A549 (cell line): ENCODE results near the gene FBXO3. TPM values are rescaled to one million over a fixed set of nuclear protein-coding genes. Genes with fewer than 3 reads are reported as not detected.

Experiments used
- BCL3 ChIP-seq: fragments of >200 bp; sonication (Bioruptor Twin); formaldehyde crosslinking; IDR thresholded peaks from 3 replicates; pipeline ENCODE4 v1.6.1; 2016
- CBX8 ChIP-seq: fragments of 200-600 bp; sonication (generic); IDR thresholded peaks from 2 replicates; pipeline ENCODE4 v1.6.1; 2016
- CEBPB ChIP-seq, 2 experiments: fragments of >200 bp in 1 of 2; sonication (Bioruptor Twin) in 1 of 2; formaldehyde crosslinking in 1 of 2; IDR thresholded peaks; 2 replicates each; pipeline ENCODE4 v1.6.1; 2012 to 2016
- CHD4 ChIP-seq: fragments of 200-600 bp; sonication (generic); IDR thresholded peaks from 2 replicates; pipeline ENCODE4 v1.6.1; 2016; ENCODE audit warnings: antibody characterized with exemption, mild to moderate bottlenecking, borderline replicate concordance
- CTCF ChIP-seq: fragments of >200 bp; sonication (Bioruptor Twin); formaldehyde crosslinking; IDR thresholded peaks from 3 replicates; pipeline ENCODE4 v1.5.1; 2016
- E2F6 ChIP-seq: IDR thresholded peaks from 2 replicates; pipeline ENCODE4 v1.6.1; 2012; ENCODE audit warnings: low read depth, borderline replicate concordance
- EHF ChIP-seq: fragments of 250-450 bp; sonication (Bioruptor Pico); IDR thresholded peaks from 2 replicates; pipeline ENCODE4 v1.5.0; 2020; ENCODE audit warnings: mild to moderate bottlenecking
- ELK1 ChIP-seq: fragments of 150-350 bp; IDR thresholded peaks from 2 replicates; pipeline ENCODE4 v1.6.1; 2014; ENCODE audit warnings: low read depth, mild to moderate bottlenecking, low read length
- ESRRA ChIP-seq: fragments of 150-350 bp; IDR thresholded peaks from 2 replicates; pipeline ENCODE4 v1.6.1; 2014; ENCODE audit warnings: mild to moderate bottlenecking, low read length, borderline replicate concordance
- FOSL2 ChIP-seq, 2 experiments: fragments of 450-650 bp in 1 of 2; fragments of >200 bp in 1 of 2; sonication (Bioruptor Twin) in 1 of 2; formaldehyde crosslinking; IDR thresholded peaks; 2 replicates each; pipeline versions ENCODE4 v1.5.0 to v1.6.1; 2016 to 2020; ENCODE audit warnings: mild to moderate bottlenecking in 1 of 2, moderate library complexity in 1 of 2
- FOXS1 ChIP-seq: fragments of 250-450 bp; sonication (Bioruptor Pico); IDR thresholded peaks from 2 replicates; pipeline ENCODE4 v1.5.0; 2020; ENCODE audit warnings: mild to moderate bottlenecking, moderate library complexity
- GATA3 ChIP-seq: IDR thresholded peaks from 2 replicates; pipeline ENCODE4 v1.6.1; 2012; ENCODE audit warnings: borderline replicate concordance
- HES2 ChIP-seq: fragments of >200 bp; sonication (Bioruptor Twin); formaldehyde crosslinking; IDR thresholded peaks from 2 replicates; pipeline ENCODE4 v1.6.1; 2016
- HEYL ChIP-seq: fragments of 250-450 bp; sonication (Bioruptor Pico); IDR thresholded peaks from 2 replicates; pipeline ENCODE4 v1.8.0; 2021; ENCODE audit warnings: mild to moderate bottlenecking, moderate library complexity
- HMGXB4 ChIP-seq: fragments of 250-450 bp; sonication (Bioruptor Pico); IDR thresholded peaks from 2 replicates; pipeline ENCODE4 v1.5.0; 2021; ENCODE audit warnings: mild to moderate bottlenecking, moderate library complexity, borderline replicate concordance
- HOXA7 ChIP-seq: fragments of 250-450 bp; sonication (Bioruptor Pico); IDR thresholded peaks from 2 replicates; pipeline ENCODE4 v1.5.0; 2020; ENCODE audit warnings: mild to moderate bottlenecking, moderate library complexity
- HOXB5 ChIP-seq: fragments of 250-450 bp; sonication (Bioruptor Pico); IDR thresholded peaks from 2 replicates; pipeline ENCODE4 v1.5.0; 2020; ENCODE audit warnings: mild to moderate bottlenecking, moderate library complexity
- JUNB ChIP-seq: fragments of >200 bp; sonication (Bioruptor Twin); formaldehyde crosslinking; IDR thresholded peaks from 2 replicates; pipeline ENCODE4 v1.6.1; 2016
- KDM1A ChIP-seq: fragments of 200-600 bp; sonication (generic); IDR thresholded peaks from 2 replicates; pipeline ENCODE4 v1.6.1; 2016; ENCODE audit warnings: low read depth, mild to moderate bottlenecking
- KDM5A ChIP-seq: fragments of 200-600 bp; sonication (generic); IDR thresholded peaks from 2 replicates; pipeline ENCODE4 v1.6.1; 2016; ENCODE audit warnings: antibody characterized with exemption, mild to moderate bottlenecking
- MAZ ChIP-seq: fragments of 150-350 bp; IDR thresholded peaks from 2 replicates; pipeline ENCODE4 v1.6.1; 2014; ENCODE audit warnings: antibody characterized with exemption, low read depth, low read length, borderline replicate concordance
- MYC ChIP-seq: IDR thresholded peaks from 2 replicates; pipeline ENCODE4 v1.6.1; 2012; ENCODE audit warnings: mild to moderate bottlenecking, inconsistent platforms, low read length, improper control_type of control experiment, borderline replicate concordance
- NPAS2 ChIP-seq: fragments of 250-450 bp; sonication (Bioruptor Pico); IDR thresholded peaks from 2 replicates; pipeline ENCODE4 v1.8.0; 2022; ENCODE audit warnings: mild to moderate bottlenecking, moderate library complexity, borderline replicate concordance
- NR3C1 ChIP-seq: fragments of >200 bp; sonication (Bioruptor Twin); formaldehyde crosslinking; IDR thresholded peaks from 3 replicates; pipeline ENCODE4 v1.6.1; 2017
- POLR2A ChIP-seq: IDR thresholded peaks from 2 replicates; pipeline ENCODE4 v1.6.1; 2012; ENCODE audit warnings: mild to moderate bottlenecking, low read length
- POLR2AphosphoS2 ChIP-seq: conservative IDR thresholded peaks from 2 replicates; pipeline ENCODE4 v1.6.1; 2012; ENCODE audit warnings: low read length, improper control_type of control experiment, inconsistent platforms
- RAD21 ChIP-seq, 2 experiments: fragments of >200 bp in 1 of 2; sonication (Bioruptor Twin) in 1 of 2; formaldehyde crosslinking in 1 of 2; IDR thresholded peaks in 1 of 2; conservative IDR thresholded peaks in 1 of 2; 2 replicates in 1 of 2; 3 replicates in 1 of 2; pipeline ENCODE4 v1.6.1; 2012 to 2018; ENCODE audit warnings: inconsistent platforms in 1 of 2
- RARB ChIP-seq: fragments of 250-450 bp; sonication (Bioruptor Pico); IDR thresholded peaks from 2 replicates; pipeline ENCODE4 v1.8.0; 2021; ENCODE audit warnings: mild to moderate bottlenecking, moderate library complexity
- RCOR1 ChIP-seq: fragments of 150-350 bp; IDR thresholded peaks from 2 replicates; pipeline ENCODE4 v1.6.1; 2014; ENCODE audit warnings: antibody characterized with exemption, low read length, low read depth
- RFX5 ChIP-seq: fragments of 450-650 bp; IDR thresholded peaks from 2 replicates; pipeline ENCODE4 v1.7.1; 2014; ENCODE audit warnings: antibody characterized with exemption, mild to moderate bottlenecking, moderate library complexity
- RNF2 ChIP-seq: fragments of 200-600 bp; sonication (generic); IDR thresholded peaks from 2 replicates; pipeline ENCODE4 v1.6.1; 2016; ENCODE audit warnings: low read depth, mild to moderate bottlenecking, antibody characterized with exemption, moderate library complexity, borderline replicate concordance
- SMC3 ChIP-seq: fragments of >200 bp; sonication (Bioruptor Twin); formaldehyde crosslinking; IDR thresholded peaks from 3 replicates; pipeline ENCODE4 v1.6.1; 2018; ENCODE audit warnings: inconsistent platforms
- SREBF2 ChIP-seq: fragments of 450-650 bp; IDR thresholded peaks from 2 replicates; pipeline ENCODE4 v1.6.1; 2014; ENCODE audit warnings: mild to moderate bottlenecking, moderate library complexity
- TFCP2L1 ChIP-seq: fragments of 250-450 bp; sonication (Bioruptor Pico); IDR thresholded peaks from 2 replicates; pipeline ENCODE4 v1.5.0; 2021; ENCODE audit warnings: mild to moderate bottlenecking
- TP53 ChIP-seq: fragments of 250-450 bp; sonication (Bioruptor Pico); IDR thresholded peaks from 2 replicates; pipeline ENCODE4 v1.5.0; 2021; ENCODE audit warnings: mild to moderate bottlenecking, moderate library complexity
- ZC3H11A ChIP-seq: fragments of 450-650 bp; IDR thresholded peaks from 2 replicates; pipeline ENCODE4 v1.6.1; 2014; ENCODE audit warnings: antibody characterized with exemption, mild to moderate bottlenecking
- ZFP36 ChIP-seq: fragments of 450-650 bp; IDR thresholded peaks from 2 replicates; pipeline ENCODE4 v1.6.1; 2014; ENCODE audit warnings: borderline replicate concordance; ENCODE audit not compliant: partially characterized antibody
- ZNF302 ChIP-seq: fragments of 250-450 bp; sonication (Bioruptor Pico); IDR thresholded peaks from 2 replicates; pipeline ENCODE4 v1.9.0; 2021; ENCODE audit warnings: inconsistent platforms, mild to moderate bottlenecking, moderate library complexity
- ZSCAN20 ChIP-seq: fragments of 250-450 bp; sonication (Bioruptor Pico); IDR thresholded peaks from 2 replicates; pipeline ENCODE4 v1.8.0; 2022; ENCODE audit warnings: mild to moderate bottlenecking, moderate library complexity
- polyA plus RNA-seq, 4 experiments: library from polyadenylated mRNA; depleted of rRNA in 3 of 4; stranded (reverse); fragments of >200 nt; fragmentation: RNase III in 1 of 4; extraction: RNeasy Plus Mini Kit Qiagen cat#74134 plus additional on column Dnase treatment in 1 of 4; gene quantifications; 2 replicates in 3 of 4; 3 replicates in 1 of 4; pipeline ENCODE4 v1.2.3, GENCODE V29; 2011 to 2017

The FBXO3 gene
- polyA plus RNA-seq, 2 of the 4 experiments (the other 2 are of a cell fraction) = 22.5 to 42.6 TPM

GRCh38 chr11:33723238-33723881, 51.0 kb downstream of the FBXO3 start (continued):
- TF ChIP-seq RFX5 (no peak), ZSCAN20 (CRISPR knock-in tag) (no peak), FOSL2 (IDR thresholded peaks at IDR 0.05) (0 out of 2 replicates have a peak, but pooled peaks have one; percentile 13), FOSL2 (CRISPR knock-in tag; IDR thresholded peaks at IDR 0.05) (peak; percentile 90), FOXS1 (CRISPR knock-in tag) (no peak), ZNF302 (CRISPR knock-in tag) (no peak), HMGXB4 (CRISPR knock-in tag) (no peak), MAZ (no peak), KDM1A (no peak), BCL3 (no peak), HES2 (no peak), ZFP36 (no peak), NPAS2 (CRISPR knock-in tag) (no peak), CHD4 (no peak), ESRRA (peak; percentile 59; the same call in 1 of the 2 replicates), RARB (CRISPR knock-in tag) (no peak), HOXB5 (CRISPR knock-in tag) (peak; percentile 29; the same call in 1 of the 2 replicates), EHF (CRISPR knock-in tag) (peak; percentile 58; the same call in 1 of the 2 replicates), HEYL (CRISPR knock-in tag) (no peak), POLR2AphosphoS2 (no peak), CEBPB (IDR thresholded peaks at IDR 0.05) (no peak), CTCF (no peak), MYC (0 out of 2 replicates have a peak, but pooled peaks have one; percentile 23), POLR2A (no peak), ELK1 (no peak), NR3C1 (no peak), ZC3H11A (no peak), E2F6 (no peak), RAD21 (conservative IDR thresholded peaks at IDR 0.05 in 1 of 2, IDR thresholded peaks at IDR 0.05 in 1 of 2) (no peak), KDM5A (no peak), GATA3 (peak; percentile 88), SMC3 (no peak), HOXA7 (no peak), TFCP2L1 (CRISPR knock-in tag) (no peak), RCOR1 (no peak), SREBF2 (no peak), CBX8 (no peak), TP53 (CRISPR knock-in tag) (no peak), RNF2 (no peak), JUNB (peak; percentile 67)
